Mesothelial cell of epicardium (in vitro differentiated cells): Measurements from ENCODE around the gene TGM2. TPM values are rescaled to one million over a fixed set of nuclear protein-coding genes. Genes with fewer than 3 reads are reported as not detected.

ENCODE experiments used
- DNase-seq, 2 experiments: peaks; one replicate each; pipeline ENCODE4 v3.0.0; 2021; ENCODE audit warnings: low spot score in 2 of 2; ENCODE audit not compliant: unreplicated experiment in 2 of 2
- H3K27ac Mint-ChIP-seq: 2 replicates; pipeline ENCODE4 v1.8.0; 2021; ENCODE audit warnings: mixed read lengths
- H3K27me3 Mint-ChIP-seq: 2 replicates; pipeline ENCODE4 v1.8.0; 2021; ENCODE audit warnings: low read depth, mixed read lengths
- H3K36me3 Mint-ChIP-seq: 2 replicates; pipeline ENCODE4 v1.8.0; 2021; ENCODE audit warnings: mixed read lengths
- H3K4me1 Mint-ChIP-seq: 2 replicates; pipeline ENCODE4 v1.8.0; 2021; ENCODE audit warnings: mixed read lengths
- H3K4me3 Mint-ChIP-seq: 2 replicates; pipeline ENCODE4 v1.8.0; 2021; ENCODE audit warnings: mild to moderate bottlenecking, moderate library complexity, mixed read lengths
- H3K9me3 Mint-ChIP-seq: 2 replicates; pipeline ENCODE4 v1.8.0; 2021; ENCODE audit warnings: mixed read lengths
- total RNA-seq: library from RNA; stranded (reverse); gene quantifications from 3 replicates; pipeline ENCODE4 v1.2.1, GENCODE V29; 2021
- TF ChIP-seq, protein P1 (sequence below): fragments of 200-600 bp; sonication (generic); IDR thresholded peaks from one replicate; pipeline ENCODE4 v1.5.0; 2021; ENCODE audit warnings: antibody characterized with exemption; ENCODE audit not compliant: unreplicated experiment

TGM2 gene
- total RNA-seq, 1 donor from 2014 or later = 35.7 TPM

GRCh38 chr20:38178581-38178980 is 13.5 kb upstream of the TGM2 start:
- Mint-ChIP-seq H3K27ac (no peak overlapping the region), H3K9me3 (peaks cover 5% of the 10 kb centered on the region), H3K27me3 (no peaks in the 10 kb centered on the region), H3K36me3 (peaks cover 4% of the 10 kb centered on the region), H3K4me3 (no peak overlapping the region), H3K4me1 (peaks cover 37% of the 10 kb centered on the region)
- no peak for DNase-seq
- TF ChIP-seq, protein P1, sequence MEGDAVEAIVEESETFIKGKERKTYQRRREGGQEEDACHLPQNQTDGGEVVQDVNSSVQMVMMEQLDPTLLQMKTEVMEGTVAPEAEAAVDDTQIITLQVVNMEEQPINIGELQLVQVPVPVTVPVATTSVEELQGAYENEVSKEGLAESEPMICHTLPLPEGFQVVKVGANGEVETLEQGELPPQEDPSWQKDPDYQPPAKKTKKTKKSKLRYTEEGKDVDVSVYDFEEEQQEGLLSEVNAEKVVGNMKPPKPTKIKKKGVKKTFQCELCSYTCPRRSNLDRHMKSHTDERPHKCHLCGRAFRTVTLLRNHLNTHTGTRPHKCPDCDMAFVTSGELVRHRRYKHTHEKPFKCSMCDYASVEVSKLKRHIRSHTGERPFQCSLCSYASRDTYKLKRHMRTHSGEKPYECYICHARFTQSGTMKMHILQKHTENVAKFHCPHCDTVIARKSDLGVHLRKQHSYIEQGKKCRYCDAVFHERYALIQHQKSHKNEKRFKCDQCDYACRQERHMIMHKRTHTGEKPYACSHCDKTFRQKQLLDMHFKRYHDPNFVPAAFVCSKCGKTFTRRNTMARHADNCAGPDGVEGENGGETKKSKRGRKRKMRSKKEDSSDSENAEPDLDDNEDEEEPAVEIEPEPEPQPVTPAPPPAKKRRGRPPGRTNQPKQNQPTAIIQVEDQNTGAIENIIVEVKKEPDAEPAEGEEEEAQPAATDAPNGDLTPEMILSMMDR = no peak

- TF ChIP-seq, protein P1 = no peak
- peaks cover 4% of the 10 kb centered on the region for H3K36me3 Mint-ChIP-seq
- peaks cover 39% of the 10 kb centered on the region for H3K4me1 Mint-ChIP-seq
- peaks cover 5% of the 10 kb centered on the region for H3K9me3 Mint-ChIP-seq
- no peak overlapping the region for H3K27ac Mint-ChIP-seq
- DNase-seq = no peak
- H3K4me3 Mint-ChIP-seq = no peak overlapping the region
- H3K27me3 Mint-ChIP-seq = no peaks in the 10 kb centered on the region
These were observed 13.0 kb upstream of the TGM2 start for GRCh38 chr20:38178065-38178491.

DNA sequence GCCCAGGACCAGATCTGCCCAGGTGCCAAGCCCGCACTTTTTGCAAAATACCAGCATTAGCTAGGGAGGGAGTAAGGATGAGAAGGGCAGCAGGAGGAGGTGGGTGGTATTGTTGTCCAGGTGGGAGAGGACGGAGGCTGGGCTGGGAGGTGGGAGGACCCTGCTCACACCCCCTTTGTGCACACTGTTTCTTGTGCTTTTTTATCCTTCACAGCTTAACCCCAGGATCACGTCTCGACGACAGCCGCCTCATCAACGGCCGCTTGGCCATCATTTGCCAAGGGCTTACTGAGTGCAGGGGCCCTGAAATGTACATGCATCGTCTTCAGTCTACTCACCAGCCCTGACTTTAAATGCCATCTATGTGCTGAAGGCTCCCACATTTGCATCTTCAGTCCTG is 12.1 kb upstream of the TGM2 start:
- no peak overlapping the region for H3K27ac Mint-ChIP-seq
- no peaks in the 10 kb centered on the region for H3K27me3 Mint-ChIP-seq
- TF ChIP-seq, protein P1 = no peak
- peaks cover 43% of the 10 kb centered on the region for H3K4me1 Mint-ChIP-seq
- DNase-seq = no peak
- no peak overlapping the region for H3K4me3 Mint-ChIP-seq
- peaks cover 5% of the 10 kb centered on the region for H3K9me3 Mint-ChIP-seq
- peaks cover 4% of the 10 kb centered on the region for H3K36me3 Mint-ChIP-seq

DNA sequence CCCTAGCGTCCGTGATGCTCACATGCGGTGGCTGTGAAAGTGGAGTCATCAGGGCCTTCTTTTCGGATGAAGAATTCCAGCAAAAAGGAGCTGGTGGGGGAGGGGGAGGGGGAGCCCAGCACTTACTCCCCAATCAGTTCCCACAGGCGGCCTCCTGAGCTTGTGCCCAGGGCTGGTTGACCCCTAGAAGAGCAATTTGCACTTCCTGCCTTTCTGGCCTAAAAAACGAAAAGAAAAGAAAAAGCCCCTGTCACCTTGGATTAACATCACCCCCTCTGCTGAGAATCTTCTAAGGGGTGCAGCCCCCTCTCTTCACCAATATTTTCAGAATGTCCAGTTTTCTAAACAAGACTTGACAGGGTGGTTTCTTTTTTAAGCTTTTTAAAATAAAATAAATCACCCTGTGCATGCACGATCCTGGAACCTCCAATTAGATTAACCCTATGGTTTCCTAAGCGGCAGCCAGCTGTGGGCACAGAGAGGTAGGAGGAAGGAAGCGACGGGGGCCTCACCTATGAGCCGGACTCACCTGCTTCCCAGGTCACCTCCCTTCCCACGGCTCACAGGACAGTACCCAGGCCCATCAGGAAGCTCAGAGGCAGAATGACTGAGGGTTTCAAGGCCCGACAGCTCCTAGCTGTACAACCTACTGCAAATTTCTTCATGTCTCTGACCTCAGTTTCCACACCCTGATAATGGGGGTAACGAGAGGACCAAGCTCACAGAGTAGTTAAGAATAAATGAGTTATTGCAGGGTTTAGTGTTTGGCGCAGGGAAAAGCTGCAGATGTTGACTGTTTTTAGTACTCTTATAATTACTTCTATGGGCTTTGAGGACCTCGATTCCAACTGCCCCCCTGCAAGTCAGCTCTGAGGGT is 10.5 kb upstream of the TGM2 start:
- Mint-ChIP-seq H3K4me1 (peaks cover 41% of the 10 kb centered on the region), H3K9me3 (peaks cover 5% of the 10 kb centered on the region), H3K36me3 (no peaks in the 10 kb centered on the region), H3K27me3 (no peaks in the 10 kb centered on the region), H3K4me3 (no peak overlapping the region), H3K27ac (no peak overlapping the region)
- DNase-seq = no peak
- TF ChIP-seq, protein P1 = no peak

DNA sequence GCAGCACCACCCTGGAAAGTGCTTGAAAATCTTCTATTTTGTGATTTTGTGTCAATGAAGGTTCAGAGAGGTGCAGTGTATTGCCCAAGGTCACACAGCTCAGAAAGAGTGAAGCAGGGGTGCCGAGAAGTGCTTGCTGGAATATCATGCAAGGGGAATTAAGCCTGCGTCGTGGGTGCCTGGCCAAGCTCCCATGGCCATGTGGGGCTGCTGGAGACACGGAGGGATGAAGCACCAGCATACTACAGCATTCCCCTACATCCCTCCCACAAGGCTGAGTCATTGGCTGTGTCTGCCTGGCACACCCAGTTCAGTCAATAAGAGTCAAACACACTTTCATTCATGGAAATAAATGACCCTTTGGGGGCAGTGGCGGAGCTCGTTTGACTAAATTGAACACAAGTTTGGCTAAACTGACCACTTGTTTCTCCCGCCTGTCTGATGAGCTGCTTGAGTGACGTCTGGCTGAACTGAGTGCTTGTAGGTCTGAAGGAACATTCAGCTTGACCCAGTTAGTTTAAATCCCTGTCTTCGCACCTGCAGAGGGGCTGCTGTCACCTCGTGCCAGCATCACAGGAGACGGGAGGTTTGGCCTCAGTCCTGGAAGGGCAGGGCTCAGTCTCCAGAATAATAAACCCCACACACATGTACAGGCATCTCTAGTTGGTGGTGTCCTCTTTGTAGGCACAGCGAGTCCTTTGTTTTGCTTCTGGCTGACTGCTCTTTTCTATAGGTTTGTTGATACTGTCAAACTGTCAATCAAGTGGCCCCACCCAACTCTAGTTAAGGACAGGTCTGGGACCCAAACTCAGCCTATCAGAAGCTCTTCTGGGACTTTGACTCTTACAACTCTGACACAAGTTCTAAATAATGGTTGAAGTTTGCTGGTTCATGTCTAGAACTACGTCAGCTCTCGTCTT is 8.4 kb upstream of the TGM2 start:
- peaks cover 37% of the 10 kb centered on the region for H3K4me1 Mint-ChIP-seq
- H3K36me3 Mint-ChIP-seq = no peaks in the 10 kb centered on the region
- no peak overlapping the region for H3K4me3 Mint-ChIP-seq
- no peaks in the 10 kb centered on the region for H3K9me3 Mint-ChIP-seq
- TF ChIP-seq, protein P1 = no peak
- no peak overlapping the region for H3K27ac Mint-ChIP-seq
- no peaks in the 10 kb centered on the region for H3K27me3 Mint-ChIP-seq
- DNase-seq = no peak
